ENCODE data around the gene PRKAR2B.

PRKAR2B gene

GRCh38 chr7:107201795-107202450, 157.4 kb downstream of the PRKAR2B start:
- DNase-seq = no peak

GRCh38 chr7:107203607-107204006, 159.1 kb downstream of the PRKAR2B start:
- DNase-seq = no peak

GRCh38 chr7:107206136-107206535, 161.6 kb downstream of the PRKAR2B start:
- DNase-seq = no peak

GRCh38 chr7:107206706-107207105, 162.2 kb downstream of the PRKAR2B start:
- no peak for DNase-seq

GRCh38 chr7:107207459-107207858, 163.0 kb downstream of the PRKAR2B start:
- no peak for DNase-seq

GRCh38 chr7:107208024-107208521, 163.6 kb downstream of the PRKAR2B start:
- DNase-seq = no peak

GRCh38 chr7:107208563-107208962, 164.1 kb downstream of the PRKAR2B start:
- no peak for DNase-seq

GRCh38 chr7:107209565-107209964, 165.1 kb downstream of the PRKAR2B start:
- no peak for DNase-seq

- DNase-seq = no peak
Measured at GRCh38 chr7:107210400-107210799, 165.9 kb downstream of the PRKAR2B start.
